ENCODE measurements around the gene PLA2G7.

- TF ChIP-seq CTCF (IDR thresholded peaks at IDR 0.05 in 4 of 5, conservative IDR thresholded peaks at IDR 0.05 in 1 of 5) (no peak), POLR2A (IDR thresholded peaks at IDR 0.05) (no peak)
Measured at GRCh38 chr6:46667377-46667776, 67.8 kb downstream of the PLA2G7 start.

All from gastrocnemius medialis (tissue), 4 donors.